GM10266 (cell line): ENCODE measurements around the gene ALPG.
"Not testable (repeated sequence)": the region's sequence is repeated elsewhere in the genome, so short reads cannot be mapped to it uniquely, and the experiment has no call there.

ENCODE experiments used
- DNase-seq: peaks from one replicate; pipeline ENCODE4 v3.0.0; 2012; ENCODE audit errors: extremely low spot score
- TF ChIP-seq, protein P1 (sequence below): IDR thresholded peaks from 2 replicates; pipeline ENCODE4 v1.5.1; 2012; ENCODE audit warnings: mild to moderate bottlenecking, low read depth; ENCODE audit not compliant: control insufficient read depth, insufficient read depth; ENCODE audit errors: missing control alignments

Gene ALPG

GRCh38 chr2:232365621-232366321 lies 40.9 kb upstream of the ALPG start:
- TF ChIP-seq, protein P1, sequence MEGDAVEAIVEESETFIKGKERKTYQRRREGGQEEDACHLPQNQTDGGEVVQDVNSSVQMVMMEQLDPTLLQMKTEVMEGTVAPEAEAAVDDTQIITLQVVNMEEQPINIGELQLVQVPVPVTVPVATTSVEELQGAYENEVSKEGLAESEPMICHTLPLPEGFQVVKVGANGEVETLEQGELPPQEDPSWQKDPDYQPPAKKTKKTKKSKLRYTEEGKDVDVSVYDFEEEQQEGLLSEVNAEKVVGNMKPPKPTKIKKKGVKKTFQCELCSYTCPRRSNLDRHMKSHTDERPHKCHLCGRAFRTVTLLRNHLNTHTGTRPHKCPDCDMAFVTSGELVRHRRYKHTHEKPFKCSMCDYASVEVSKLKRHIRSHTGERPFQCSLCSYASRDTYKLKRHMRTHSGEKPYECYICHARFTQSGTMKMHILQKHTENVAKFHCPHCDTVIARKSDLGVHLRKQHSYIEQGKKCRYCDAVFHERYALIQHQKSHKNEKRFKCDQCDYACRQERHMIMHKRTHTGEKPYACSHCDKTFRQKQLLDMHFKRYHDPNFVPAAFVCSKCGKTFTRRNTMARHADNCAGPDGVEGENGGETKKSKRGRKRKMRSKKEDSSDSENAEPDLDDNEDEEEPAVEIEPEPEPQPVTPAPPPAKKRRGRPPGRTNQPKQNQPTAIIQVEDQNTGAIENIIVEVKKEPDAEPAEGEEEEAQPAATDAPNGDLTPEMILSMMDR, result peak; percentile 37
- peak; percentile 65 for DNase-seq

- not testable (repeated sequence) for DNase-seq
Observed at GRCh38 chr2:232366461-232366860, 40.2 kb upstream of the ALPG start.

GRCh38 chr2:232367016-232367415 lies 39.6 kb upstream of the ALPG start:
- no peak for DNase-seq
- TF ChIP-seq, protein P1, result no peak

- no peak for DNase-seq
- TF ChIP-seq, protein P1, result peak; percentile 20
Observed at GRCh38 chr2:232367591-232368233, 38.9 kb upstream of the ALPG start.

- TF ChIP-seq, protein P1, result no peak
- DNase-seq, result no peak
Observed at GRCh38 chr2:232368311-232368731, 38.3 kb upstream of the ALPG start.

DNA sequence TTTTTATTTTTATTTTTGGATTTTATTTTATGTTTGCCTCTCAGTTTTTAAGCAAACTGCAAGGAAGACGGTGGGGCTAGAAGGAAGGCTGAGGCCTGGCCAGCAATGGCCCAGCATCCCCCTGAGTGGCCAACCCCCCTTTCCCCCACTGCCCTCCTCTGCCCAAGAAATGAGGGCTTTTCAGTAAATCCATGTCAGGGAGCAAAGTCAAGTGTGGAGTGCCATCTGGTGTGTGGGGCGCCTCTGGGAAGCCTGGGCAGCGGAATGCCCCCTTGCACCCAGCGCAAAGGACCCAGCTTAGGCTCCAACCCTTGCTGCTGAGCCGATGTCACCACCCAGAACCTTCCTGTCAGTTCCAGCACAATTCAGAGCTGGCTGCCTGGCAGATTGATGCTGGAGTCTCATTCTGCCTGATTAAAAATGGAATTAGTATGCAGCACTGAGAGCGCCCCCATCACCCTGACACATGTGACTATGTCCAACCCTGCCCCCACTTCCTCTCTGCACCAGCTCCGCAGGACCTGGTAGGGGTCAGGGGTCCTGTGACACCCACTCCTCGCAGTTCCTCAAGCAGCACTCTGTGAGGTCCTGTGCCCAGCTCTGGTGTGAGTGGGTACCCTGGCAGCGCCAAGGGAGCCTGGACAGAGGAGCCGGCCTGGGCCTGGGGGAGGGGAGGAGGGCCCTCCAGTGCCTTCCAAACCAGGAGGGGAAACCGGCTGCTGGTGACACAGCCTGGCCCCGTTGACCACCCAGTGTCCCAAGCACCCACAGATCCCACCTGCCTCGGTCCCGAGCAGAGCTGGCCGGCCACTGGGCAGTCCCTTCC lies 37.3 kb upstream of the ALPG start:
- TF ChIP-seq, protein P1, result no peak
- no peak for DNase-seq

DNA sequence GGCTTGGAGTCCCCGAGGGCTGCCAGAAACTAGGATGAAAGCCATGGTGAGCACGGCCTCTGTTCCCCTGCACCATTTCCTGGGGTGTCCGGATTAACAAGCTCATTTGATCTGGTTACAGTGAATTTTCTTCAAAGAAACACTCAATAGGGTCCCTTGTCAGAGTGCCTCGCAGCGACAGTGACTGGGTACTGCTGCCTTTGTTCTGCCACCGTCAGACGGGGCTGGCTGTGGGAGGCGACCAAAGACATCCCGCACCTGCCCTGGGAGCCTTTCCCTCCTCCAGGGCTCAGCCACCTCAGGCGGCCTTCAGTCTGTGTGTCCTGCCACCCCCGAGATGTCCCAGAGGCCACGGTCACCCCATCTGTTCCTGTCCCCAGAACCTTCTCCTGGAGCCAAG lies 36.6 kb upstream of the ALPG start:
- not testable (repeated sequence) for DNase-seq
